ENCODE results near the gene ULK4.

DNA sequence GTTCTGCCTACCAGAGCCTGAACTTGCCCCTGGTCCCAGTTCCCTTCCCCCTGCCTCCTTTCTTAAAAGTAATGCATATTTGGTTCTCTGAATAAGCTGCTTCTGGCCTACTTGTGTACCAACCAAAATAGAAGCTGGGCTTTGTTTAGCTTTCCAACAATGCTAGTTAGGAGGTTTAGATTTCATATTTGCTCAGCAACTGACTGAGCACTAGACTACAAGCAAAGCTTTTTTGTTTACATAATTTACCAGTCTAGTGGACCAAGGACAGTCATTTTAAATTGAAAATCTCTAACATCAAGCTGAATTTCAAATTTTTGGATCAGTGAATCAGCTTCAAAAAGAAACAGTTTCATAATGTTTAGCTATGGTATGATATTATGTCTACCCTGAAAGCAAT lies 331.2 kb downstream of the ULK4 start:
- TF ChIP-seq, protein P1, sequence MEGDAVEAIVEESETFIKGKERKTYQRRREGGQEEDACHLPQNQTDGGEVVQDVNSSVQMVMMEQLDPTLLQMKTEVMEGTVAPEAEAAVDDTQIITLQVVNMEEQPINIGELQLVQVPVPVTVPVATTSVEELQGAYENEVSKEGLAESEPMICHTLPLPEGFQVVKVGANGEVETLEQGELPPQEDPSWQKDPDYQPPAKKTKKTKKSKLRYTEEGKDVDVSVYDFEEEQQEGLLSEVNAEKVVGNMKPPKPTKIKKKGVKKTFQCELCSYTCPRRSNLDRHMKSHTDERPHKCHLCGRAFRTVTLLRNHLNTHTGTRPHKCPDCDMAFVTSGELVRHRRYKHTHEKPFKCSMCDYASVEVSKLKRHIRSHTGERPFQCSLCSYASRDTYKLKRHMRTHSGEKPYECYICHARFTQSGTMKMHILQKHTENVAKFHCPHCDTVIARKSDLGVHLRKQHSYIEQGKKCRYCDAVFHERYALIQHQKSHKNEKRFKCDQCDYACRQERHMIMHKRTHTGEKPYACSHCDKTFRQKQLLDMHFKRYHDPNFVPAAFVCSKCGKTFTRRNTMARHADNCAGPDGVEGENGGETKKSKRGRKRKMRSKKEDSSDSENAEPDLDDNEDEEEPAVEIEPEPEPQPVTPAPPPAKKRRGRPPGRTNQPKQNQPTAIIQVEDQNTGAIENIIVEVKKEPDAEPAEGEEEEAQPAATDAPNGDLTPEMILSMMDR (IDR thresholded peaks at IDR 0.05; ENCODE audit: low read depth, low read length) = no peak
- TF ChIP-seq EZH2phosphoT487 (IDR thresholded peaks at IDR 0.05; ENCODE audit: low read depth) = no peak

Data from OCI-LY3 (cell line).